ENCODE measurements around the gene CAPN5.

Gene CAPN5

DNA sequence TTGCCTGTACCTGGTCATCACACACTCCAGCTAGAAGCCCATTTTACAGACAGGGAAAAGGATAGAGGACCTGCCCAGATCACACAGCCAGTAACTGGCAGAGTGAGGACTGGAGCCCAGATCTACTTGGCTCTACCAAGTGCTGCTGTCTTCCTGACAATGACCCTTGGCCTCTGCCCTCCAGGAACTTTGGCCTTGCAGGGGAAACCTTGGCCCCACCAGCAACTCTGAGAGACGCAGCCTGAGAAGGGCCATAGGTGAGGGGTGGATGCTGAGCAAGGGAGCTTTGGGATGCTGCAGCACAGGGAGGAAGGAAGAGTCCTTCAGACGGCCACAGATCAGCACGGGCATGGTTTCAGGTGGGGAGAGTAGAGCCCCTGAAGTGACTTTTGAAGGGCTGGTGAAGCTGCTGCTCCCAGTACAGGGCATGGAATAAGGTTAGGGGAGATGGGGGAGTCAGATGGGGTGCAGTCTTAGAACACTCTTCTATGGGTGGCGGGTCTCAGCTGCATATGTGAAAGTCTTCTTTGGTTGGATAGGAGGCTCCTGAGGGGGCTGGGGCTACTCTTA lies 2.0 kb upstream of the CAPN5 start:
- DNase-seq (ENCODE audit: low spot score) = peak; percentile 5
- TF ChIP-seq, protein P1, sequence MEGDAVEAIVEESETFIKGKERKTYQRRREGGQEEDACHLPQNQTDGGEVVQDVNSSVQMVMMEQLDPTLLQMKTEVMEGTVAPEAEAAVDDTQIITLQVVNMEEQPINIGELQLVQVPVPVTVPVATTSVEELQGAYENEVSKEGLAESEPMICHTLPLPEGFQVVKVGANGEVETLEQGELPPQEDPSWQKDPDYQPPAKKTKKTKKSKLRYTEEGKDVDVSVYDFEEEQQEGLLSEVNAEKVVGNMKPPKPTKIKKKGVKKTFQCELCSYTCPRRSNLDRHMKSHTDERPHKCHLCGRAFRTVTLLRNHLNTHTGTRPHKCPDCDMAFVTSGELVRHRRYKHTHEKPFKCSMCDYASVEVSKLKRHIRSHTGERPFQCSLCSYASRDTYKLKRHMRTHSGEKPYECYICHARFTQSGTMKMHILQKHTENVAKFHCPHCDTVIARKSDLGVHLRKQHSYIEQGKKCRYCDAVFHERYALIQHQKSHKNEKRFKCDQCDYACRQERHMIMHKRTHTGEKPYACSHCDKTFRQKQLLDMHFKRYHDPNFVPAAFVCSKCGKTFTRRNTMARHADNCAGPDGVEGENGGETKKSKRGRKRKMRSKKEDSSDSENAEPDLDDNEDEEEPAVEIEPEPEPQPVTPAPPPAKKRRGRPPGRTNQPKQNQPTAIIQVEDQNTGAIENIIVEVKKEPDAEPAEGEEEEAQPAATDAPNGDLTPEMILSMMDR (IDR thresholded peaks at IDR 0.05; ENCODE audit: extremely low read depth, missing control alignments) = no peak

DNA sequence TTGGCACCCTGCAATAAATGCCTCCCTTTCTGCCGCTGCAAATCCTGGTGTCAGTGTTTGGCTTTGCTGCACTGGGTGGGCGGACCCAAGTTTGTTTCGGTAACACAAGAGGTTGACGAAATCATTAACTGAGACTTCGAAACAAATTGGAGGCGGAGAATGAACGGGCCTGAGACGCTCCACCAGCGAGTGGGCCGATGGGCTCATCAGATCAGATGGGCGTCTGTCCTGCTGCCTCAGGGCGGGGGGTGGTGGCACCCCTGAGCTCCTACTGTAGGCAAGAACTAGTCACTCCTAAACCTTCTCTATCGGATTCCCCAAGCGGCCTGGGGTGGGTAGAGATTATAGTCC lies 918 bp upstream of the CAPN5 start:
- DNase-seq (ENCODE audit: low spot score) = peak; percentile 44
- TF ChIP-seq, protein P1 (IDR thresholded peaks at IDR 0.05; ENCODE audit: extremely low read depth, missing control alignments) = no peak

DNA sequence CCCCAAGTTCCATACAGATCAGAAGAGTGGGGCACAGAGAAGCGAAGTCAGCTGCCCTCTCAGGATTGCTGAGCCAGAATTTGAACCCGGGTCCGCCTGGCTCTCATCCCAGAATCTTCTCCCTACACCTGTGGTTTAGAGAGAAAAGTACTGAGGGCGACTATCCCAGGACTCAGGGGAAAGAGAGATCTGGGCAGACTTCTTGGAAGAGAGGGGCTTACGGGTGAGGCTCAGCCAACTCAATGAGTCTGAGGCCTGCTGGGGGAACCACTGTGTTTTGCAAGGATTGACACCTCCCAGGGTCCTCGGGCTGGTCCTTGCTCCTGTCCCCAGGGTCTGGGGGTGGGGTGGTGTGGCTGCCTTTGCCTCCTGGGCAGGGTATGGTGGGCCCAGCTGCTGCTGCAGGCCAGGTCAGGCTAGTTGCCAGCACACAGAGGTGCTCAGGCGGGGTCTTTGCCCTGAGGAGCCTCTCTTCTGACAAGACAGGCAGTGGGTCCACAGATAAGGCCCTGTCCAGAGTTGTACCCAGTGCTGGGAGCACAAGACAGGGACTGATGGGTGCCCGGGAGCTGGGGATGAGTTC lies 1.2 kb downstream of the CAPN5 start:
- DNase-seq (ENCODE audit: low spot score) = peak; percentile 7
- TF ChIP-seq, protein P1 (IDR thresholded peaks at IDR 0.05; ENCODE audit: extremely low read depth, missing control alignments) = no peak

DNA sequence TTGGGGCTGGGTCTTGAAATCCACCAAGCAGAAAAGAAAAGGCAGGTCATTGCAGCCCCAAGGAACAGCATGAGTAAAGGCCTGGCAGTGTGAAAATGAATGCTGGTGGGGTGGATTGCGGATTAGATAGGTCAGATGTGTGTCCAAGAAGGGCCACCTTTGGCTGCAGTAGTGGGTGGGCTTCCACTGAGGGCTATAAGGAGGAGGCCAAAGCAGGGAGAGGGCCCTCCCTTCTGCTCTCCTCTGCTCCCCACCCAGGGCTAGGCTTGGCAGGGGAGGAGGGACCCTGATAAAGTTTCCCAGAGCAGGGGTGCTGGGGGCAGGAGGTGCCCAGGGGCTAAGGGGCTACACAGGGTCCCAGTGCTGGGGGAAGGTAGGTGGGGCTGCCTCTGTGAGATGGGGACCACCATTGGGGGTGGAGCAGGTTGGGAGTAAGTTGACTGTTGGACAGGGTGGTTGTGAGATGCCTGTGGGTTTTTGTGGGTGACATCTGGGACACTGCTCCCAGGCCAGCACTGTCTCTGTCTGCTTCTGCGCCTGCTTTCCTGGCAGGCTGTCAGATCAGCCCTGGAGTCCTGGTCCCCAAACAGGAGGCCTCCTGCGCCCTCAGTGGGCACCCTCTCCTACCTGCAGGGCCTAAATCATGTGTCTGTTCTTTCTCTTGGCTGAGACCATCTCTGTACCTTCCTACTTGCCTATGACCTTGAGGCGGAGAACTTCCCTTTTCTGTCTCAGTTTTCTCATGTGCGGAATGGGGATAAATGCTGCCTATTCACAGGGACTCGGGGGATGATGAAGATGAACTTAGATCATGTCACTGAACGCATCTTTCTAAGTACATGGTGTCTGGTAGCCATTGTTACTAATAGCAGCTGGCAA lies 1.9 kb downstream of the CAPN5 start:
- peak; percentile 10 for DNase-seq (ENCODE audit: low spot score)
- TF ChIP-seq, protein P1 (IDR thresholded peaks at IDR 0.05; ENCODE audit: extremely low read depth, missing control alignments) = no peak

DNA sequence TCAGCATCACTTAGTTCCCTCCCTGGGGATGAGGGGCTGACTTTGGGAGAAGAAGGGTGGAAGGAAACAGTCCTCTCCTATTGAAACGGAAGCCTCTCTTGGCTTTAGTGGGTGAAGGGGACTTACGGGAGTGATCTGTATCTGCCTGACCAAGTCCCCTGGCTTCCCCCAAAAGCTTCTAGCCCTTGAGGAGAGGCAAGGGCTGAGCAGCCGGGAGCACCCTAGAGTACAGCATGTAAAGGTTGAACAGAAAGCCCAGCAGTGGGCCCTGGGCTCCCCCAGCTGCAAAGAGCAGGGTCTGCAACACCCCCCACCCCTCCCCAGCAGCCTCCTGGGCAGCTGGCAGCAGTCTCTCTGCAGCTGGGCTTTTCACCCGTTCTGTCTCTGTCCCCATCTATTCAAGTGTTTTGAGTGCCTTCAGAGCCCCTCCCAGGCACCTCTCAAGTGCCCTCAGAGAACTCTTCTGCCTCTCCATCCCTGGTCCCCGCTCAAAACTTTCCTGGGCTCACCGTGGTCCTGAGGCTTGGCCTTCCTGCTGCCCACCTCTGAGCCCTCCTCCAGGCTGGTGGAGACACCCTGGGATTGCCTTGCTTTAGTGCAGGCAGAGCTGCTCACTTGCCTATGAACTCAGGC lies 2.7 kb downstream of the CAPN5 start:
- DNase-seq (ENCODE audit: low spot score) = peak; percentile 8
- TF ChIP-seq, protein P1 (IDR thresholded peaks at IDR 0.05; ENCODE audit: extremely low read depth, missing control alignments) = no peak

DNA sequence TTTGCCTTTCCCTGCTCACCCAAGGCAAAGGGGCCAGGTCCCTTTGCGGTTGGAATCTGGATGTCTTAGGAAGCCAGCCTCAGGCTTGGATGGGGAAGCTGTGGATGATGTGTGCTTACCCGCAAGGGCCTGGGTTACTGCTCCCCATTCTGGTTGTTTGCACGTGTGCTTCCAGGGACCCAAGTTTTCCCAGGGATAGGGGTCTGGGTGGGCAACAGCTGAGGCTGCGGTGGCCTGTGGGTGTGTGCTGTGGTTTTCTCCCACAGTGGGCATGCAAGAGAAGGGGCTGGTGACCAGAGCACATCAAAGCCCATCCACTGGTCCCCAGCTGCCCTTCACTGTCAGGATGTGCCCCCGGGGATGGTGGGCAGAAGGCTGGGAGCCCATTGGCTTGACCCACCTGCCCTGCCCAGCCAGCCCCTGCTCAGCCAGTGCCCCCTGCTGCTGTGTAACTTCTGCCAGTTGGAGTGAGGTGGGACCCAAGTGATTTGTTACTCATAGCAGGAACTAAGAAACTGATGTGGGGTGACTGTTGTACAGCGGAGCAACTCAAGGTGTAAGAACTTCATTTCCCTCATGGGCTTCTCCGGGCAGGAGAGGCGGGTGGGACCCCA lies 3.3 kb downstream of the CAPN5 start:
- TF ChIP-seq, protein P1 (IDR thresholded peaks at IDR 0.05; ENCODE audit: extremely low read depth, missing control alignments) = no peak
- DNase-seq (ENCODE audit: low spot score) = peak; percentile 4
